ENCODE data around the gene SYTL1.

GRCh38 chr1:27400963-27401341 is 59.1 kb downstream of the SYTL1 start:
- TF ChIP-seq EZH2phosphoT487 (IDR thresholded peaks at IDR 0.05; ENCODE audit: insufficient read depth, low read depth) (no peak), EZH2 (IDR thresholded peaks at IDR 0.05; ENCODE audit: insufficient read depth, poor library complexity, severe bottlenecking) (no peak)

Measured in GM23248 (cell line).